Measurements from ENCODE around the gene NEDD4L.

GRCh38 chr18:58054041-58054781, 10.2 kb downstream of the NEDD4L start:
- TF ChIP-seq, protein P1, sequence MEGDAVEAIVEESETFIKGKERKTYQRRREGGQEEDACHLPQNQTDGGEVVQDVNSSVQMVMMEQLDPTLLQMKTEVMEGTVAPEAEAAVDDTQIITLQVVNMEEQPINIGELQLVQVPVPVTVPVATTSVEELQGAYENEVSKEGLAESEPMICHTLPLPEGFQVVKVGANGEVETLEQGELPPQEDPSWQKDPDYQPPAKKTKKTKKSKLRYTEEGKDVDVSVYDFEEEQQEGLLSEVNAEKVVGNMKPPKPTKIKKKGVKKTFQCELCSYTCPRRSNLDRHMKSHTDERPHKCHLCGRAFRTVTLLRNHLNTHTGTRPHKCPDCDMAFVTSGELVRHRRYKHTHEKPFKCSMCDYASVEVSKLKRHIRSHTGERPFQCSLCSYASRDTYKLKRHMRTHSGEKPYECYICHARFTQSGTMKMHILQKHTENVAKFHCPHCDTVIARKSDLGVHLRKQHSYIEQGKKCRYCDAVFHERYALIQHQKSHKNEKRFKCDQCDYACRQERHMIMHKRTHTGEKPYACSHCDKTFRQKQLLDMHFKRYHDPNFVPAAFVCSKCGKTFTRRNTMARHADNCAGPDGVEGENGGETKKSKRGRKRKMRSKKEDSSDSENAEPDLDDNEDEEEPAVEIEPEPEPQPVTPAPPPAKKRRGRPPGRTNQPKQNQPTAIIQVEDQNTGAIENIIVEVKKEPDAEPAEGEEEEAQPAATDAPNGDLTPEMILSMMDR (IDR thresholded peaks at IDR 0.05) = no peak
- no peak for TF ChIP-seq EZH2 (IDR thresholded peaks at IDR 0.05; ENCODE audit: borderline replicate concordance, insufficient read depth, low read depth, low read length, poor library complexity, severe bottlenecking)

Data from B cell (primary cell).